ENCODE results near the gene CD82.

The CD82 gene

GRCh38 chr11:44533921-44534711, 31.3 kb upstream of the CD82 start:
- H3K27me3 ChIP-seq (ENCODE audit: control insufficient read depth, insufficient read depth, low read length) = no peaks in the 10 kb centered on the region

DNA sequence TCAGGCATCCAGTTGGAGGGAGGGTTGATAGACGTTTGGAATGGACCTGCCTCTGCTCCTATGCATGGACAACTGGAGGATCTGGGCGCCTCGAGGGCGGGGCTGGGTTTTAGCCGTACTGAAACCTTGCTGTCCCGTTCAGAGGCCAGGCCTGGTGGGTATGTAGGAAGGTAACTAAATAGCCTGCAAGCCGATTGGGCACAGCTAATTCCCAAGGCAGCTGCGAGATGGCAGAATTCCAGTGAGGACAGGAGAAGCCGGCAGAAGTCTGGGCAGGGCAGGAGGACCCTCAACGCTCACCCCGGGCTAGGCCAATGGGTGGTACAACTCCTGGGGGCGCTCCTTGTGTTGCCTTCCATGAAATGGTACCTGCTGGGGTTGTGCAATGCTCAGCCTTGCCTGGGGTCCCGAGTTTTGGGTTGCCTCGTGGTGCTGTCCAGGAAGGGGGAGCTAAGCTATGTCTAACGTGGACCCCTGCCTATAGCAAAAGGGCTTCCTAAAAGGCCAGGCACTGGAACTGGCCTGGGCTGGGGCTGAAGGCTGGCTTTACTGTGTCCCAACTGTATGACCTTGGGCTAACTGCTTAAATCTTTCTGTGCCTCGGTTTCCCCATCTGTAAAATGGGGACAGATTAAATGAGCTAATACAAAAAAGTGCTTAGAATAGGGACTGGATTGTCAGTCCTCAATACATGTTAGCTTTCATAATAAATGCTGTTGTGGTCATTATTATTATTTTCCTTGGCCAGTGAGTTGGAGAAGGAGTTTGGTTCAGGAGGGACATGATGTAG, 30.1 kb upstream of the CD82 start:
- Histone ChIP-seq H3K4me1 (no peaks in the 10 kb centered on the region), H3K27ac (no peak overlapping the region), H3K9ac (no peak overlapping the region), H3K36me3 (ENCODE audit: control insufficient read depth, insufficient read depth, low read length) (no peaks in the 10 kb centered on the region), H3K9me3 (ENCODE audit: control insufficient read depth, low read length) (no peaks in the 10 kb centered on the region), H3K79me2 (no peaks in the 10 kb centered on the region), H2AFZ (no peak overlapping the region), H3K4me2 (ENCODE audit: low read length) (no peak overlapping the region), H3K27me3 (ENCODE audit: control insufficient read depth, insufficient read depth, low read length) (no peaks in the 10 kb centered on the region), H3K4me3 (ENCODE audit: low read depth, low read length) (no peak overlapping the region)
- no peak for TF ChIP-seq CTCF (IDR thresholded peaks at IDR 0.05)

More at GRCh38 chr11:44533921-44534711, 31.3 kb upstream of the CD82 start:
- H3K27ac ChIP-seq = no peak overlapping the region
- no peaks in the 10 kb centered on the region for H3K79me2 ChIP-seq
- no peaks in the 10 kb centered on the region for H3K9me3 ChIP-seq (ENCODE audit: control insufficient read depth, low read length)
- no peak overlapping the region for H3K4me3 ChIP-seq (ENCODE audit: low read depth, low read length)
- no peak overlapping the region for H2AFZ ChIP-seq
- no peak for TF ChIP-seq CTCF (IDR thresholded peaks at IDR 0.05)
- H3K9ac ChIP-seq = no peak overlapping the region
- no peaks in the 10 kb centered on the region for H3K4me1 ChIP-seq
- no peak overlapping the region for H3K4me2 ChIP-seq (ENCODE audit: low read length)
- H3K36me3 ChIP-seq (ENCODE audit: control insufficient read depth, insufficient read depth, low read length) = no peaks in the 10 kb centered on the region

DNA sequence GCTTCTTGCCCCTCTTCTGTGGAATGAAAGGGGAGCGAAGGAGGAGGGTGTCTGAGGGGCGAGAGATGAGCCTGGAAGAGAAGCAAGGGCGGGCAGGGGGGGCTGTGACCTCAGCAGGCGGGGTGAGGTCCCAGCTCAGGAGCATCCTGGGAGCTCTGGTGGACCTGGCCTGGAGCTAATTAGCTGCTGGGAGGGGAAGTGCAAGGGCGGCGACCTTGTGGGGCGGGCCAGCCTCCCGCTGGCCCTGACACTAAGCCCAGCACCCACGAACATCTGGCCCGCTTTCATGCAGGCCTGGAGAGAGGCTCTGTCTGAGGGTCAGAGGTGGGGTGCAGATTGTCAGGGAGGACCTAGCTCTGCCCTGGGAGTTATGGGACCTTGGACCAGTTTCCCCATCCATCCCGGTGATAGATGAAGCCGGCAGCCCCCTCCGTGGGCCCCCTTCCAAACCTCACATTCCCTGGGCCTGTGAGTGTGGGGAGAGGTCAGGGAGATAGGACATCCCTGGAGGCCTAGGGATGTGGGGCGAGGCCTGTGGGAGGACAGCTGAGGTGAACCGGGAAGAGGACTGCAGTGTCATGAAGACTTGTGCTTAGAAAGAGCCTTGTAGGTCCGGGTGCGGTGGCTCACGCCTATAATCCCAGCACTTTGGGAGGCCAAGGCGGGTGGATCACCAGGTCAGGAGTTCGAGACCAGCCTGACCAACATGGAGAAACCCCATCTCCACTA, 28.5 kb upstream of the CD82 start:
- Histone ChIP-seq H3K4me3 (ENCODE audit: low read depth, low read length) (no peak overlapping the region), H3K9ac (no peak overlapping the region), H3K9me3 (ENCODE audit: control insufficient read depth, low read length) (no peaks in the 10 kb centered on the region), H3K27me3 (ENCODE audit: control insufficient read depth, insufficient read depth, low read length) (no peaks in the 10 kb centered on the region), H3K79me2 (no peaks in the 10 kb centered on the region), H3K36me3 (ENCODE audit: control insufficient read depth, insufficient read depth, low read length) (no peaks in the 10 kb centered on the region), H3K27ac (no peak overlapping the region), H3K4me2 (ENCODE audit: low read length) (no peak overlapping the region), H3K4me1 (no peaks in the 10 kb centered on the region), H2AFZ (no peak overlapping the region)
- TF ChIP-seq CTCF (IDR thresholded peaks at IDR 0.05) = no peak

DNA sequence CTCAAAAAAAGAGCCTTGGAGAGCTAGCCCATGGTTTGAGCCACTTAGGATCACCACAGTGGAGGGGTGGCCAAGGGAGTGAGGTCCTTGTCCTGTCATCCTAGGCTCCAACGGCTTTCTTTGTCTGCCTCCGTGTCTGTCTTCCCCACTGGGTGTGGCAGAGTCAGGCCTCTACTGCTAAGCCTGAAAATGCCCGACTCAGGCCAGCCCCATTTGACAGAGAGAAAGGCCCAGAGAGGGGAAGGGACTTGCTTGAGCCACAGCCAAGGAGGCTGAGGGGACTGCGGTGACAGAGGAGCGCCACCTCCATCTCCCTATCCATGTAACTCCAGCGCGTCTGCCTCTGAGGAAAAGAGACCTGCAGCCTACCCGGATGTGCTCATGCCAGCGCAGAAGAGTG, 27.8 kb upstream of the CD82 start:
- Histone ChIP-seq H3K9me3 (ENCODE audit: control insufficient read depth, low read length) (no peaks in the 10 kb centered on the region), H3K4me1 (no peaks in the 10 kb centered on the region), H3K27ac (no peak overlapping the region), H2AFZ (no peak overlapping the region), H3K79me2 (no peaks in the 10 kb centered on the region), H3K4me2 (ENCODE audit: low read length) (no peak overlapping the region), H3K4me3 (ENCODE audit: low read depth, low read length) (no peak overlapping the region), H3K27me3 (ENCODE audit: control insufficient read depth, insufficient read depth, low read length) (no peaks in the 10 kb centered on the region), H3K36me3 (ENCODE audit: control insufficient read depth, insufficient read depth, low read length) (no peaks in the 10 kb centered on the region), H3K9ac (no peak overlapping the region)
- TF ChIP-seq CTCF (IDR thresholded peaks at IDR 0.05) = no peak
